NCI-H128 (cell line): ENCODE results near the gene SLC12A6.
"Not testable (repeated sequence)": the region's sequence is repeated elsewhere in the genome, so short reads cannot be mapped to it uniquely, and the experiment has no call there.

Experiments
- DNase-seq: peaks from one replicate; lab custom pipeline; 2025; ENCODE audit not compliant: unreplicated experiment; lab: John Stamatoyannopoulos, UW

Gene SLC12A6

GRCh38 chr15:34209421-34210282, 127.9 kb downstream of the SLC12A6 start, which contains the start of gene KATNBL1:
Gene KATNBL1, minus strand, starts transcription at chr15:34210096. Its CDS starts 46,420 bp downstream, at chr15:34163676.
- DNase-seq, result peak; percentile 80

DNA sequence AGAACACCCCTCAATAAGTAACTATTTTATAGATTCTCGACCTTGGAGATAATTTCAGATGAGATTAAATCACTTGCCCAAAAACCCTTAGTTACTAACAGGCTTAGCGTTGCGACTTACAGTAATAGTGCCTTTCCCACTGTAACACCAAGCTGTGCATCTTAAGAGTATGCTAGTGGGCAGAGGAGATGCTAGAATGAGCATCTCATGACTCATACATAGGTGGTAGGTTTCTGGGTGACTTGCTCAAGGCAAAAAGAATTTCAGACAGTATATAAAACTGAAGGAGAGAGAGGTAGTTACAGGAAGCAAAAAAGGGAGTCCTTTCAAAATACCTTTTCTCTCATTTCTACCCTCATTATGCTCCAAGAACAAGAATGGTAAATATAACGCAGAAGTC, 131.6 kb downstream of the SLC12A6 start:
- no peak for DNase-seq

DNA sequence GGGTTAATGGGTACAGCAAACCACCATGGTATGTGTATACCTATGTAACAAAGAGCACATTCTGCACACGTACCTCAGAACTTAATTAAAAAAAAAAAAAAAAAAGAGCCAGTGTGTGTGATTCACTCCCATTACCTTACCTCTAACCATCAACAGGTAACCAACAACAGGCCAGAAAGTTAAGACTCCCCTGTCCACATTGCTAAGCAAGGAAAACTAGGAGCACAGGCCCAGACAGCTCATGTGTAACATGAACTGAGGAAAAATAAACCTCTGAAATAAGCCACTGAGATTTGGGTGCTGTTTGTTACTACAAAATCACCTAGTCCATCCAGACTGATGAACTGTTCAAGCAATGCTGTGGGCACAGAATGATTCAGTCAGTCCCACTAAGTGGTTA, 133.6 kb downstream of the SLC12A6 start:
- DNase-seq, result no peak

- no peak for DNase-seq
Observed at GRCh38 chr15:34203305-34203704, 134.3 kb downstream of the SLC12A6 start.

DNA sequence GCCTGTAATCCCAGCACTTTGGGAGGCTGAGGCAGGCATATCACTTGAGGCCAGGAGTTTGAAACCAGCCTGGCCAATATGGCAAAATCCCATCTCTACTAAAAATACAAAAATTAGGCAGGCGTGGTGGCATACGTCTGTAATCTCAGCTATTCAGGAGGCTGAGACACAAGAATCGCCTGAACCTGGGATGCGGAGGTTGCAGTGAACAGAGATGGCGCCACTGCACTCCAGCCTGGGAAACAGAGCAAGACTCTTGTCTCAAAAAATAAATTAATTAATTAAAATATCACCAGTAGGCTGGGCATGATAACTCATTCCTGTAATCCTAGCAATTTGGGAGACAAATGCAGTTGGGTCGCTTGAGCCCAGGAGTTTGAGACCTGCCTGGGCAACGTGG, 144.3 kb downstream of the SLC12A6 start:
- DNase-seq, result not testable (repeated sequence)

DNA sequence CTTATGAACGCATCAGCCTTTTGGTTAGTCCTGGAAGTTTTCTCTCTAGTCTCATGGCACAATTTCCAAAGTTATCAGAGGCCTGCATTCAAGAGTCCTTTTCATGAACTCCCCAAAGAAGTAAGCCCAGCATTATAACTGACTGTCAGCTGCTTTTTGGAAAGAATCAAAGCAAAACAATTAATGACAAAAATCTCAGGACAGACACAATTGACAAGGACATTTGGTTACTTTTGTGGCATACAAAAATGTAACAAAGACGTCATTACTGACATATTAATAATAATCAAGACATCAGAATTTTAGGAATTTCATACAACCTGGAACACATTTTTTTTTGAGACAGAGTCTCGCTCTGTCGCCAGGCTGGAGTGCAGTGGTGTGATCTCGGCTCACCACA, 148.9 kb downstream of the SLC12A6 start:
- no peak for DNase-seq

DNA sequence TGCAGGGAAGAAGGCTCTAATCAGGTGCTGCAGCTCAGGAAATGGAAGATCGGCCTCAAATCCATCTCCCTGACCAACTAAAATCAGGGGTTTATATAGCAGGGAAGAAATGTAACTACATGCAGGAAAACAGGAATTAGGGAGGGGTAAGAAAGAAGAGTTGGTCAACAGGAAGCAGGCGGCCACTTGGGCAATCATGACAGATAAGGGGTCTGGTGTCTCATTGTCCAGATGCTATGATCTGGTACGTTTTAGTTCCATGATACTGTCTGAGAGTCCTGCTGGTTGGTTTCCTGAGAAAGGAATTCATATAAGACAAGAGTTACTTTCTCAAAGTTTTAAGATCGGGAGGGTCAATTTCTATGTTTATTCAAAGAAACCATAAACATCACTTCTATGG, 151.9 kb downstream of the SLC12A6 start:
- DNase-seq, result no peak

GRCh38 chr15:34182942-34183341, 154.6 kb downstream of the SLC12A6 start:
- no peak for DNase-seq
